Thyroid gland (tissue), 4 donors: ENCODE data around the gene N4BP2. TPM values are rescaled to one million over a fixed set of nuclear protein-coding genes. Genes with fewer than 3 reads are reported as not detected.
"Not testable (repeated sequence)": the region's sequence is repeated elsewhere in the genome, so short reads cannot be mapped to it uniquely, and the experiment has no call there.

ENCODE experiments used
- DNase-seq, 2 donors: peaks; one replicate each; pipeline ENCODE4 v3.0.0-alpha.2; 2019
- H3K27ac ChIP-seq, 3 donors: fragments of 200-600 bp; sonication (generic); 1 replicate in 2 of 3; 2 replicates in 1 of 3; pipeline ENCODE4 v1.5.1; 2016 to 2019; ENCODE audit warnings: mild to moderate bottlenecking in 1 of 3, moderate library complexity in 1 of 3
- H3K27me3 ChIP-seq: fragments of 200-600 bp; sonication (generic); one replicate; pipeline ENCODE4 v1.5.1; 2019
- H3K36me3 ChIP-seq, 2 donors: fragments of 200-600 bp; sonication (generic); one replicate each; pipeline ENCODE4 v1.5.1; 2016 to 2019
- H3K4me1 ChIP-seq, 2 donors: fragments of 200-600 bp; sonication (generic); one replicate each; pipeline ENCODE4 v1.5.1; 2017 to 2019
- H3K4me3 ChIP-seq, 3 donors: fragments of 200-600 bp; sonication (generic); replicated peaks in 1 of 3; 1 replicate in 2 of 3; 2 replicates in 1 of 3; pipeline ENCODE4 v1.5.1; 2016; ENCODE audit warnings: mild to moderate bottlenecking in 1 of 3
- H3K9me3 ChIP-seq: fragments of 200-600 bp; sonication (generic); one replicate; pipeline ENCODE4 v1.5.1; 2017
- CTCF ChIP-seq, 6 experiments: fragments of 200-600 bp in 3 of 6; fragments of 450-650 bp in 3 of 6; sonication (generic) in 3 of 6; IDR thresholded peaks; one replicate each; pipeline ENCODE4 v1.5.1; 2016 to 2019; ENCODE audit warnings: antibody characterized with exemption in 6 of 6, mild to moderate bottlenecking in 2 of 6, inconsistent platforms in 1 of 6, moderate library complexity in 1 of 6
- POLR2A ChIP-seq, 2 donors: fragments of 450-650 bp; IDR thresholded peaks; one replicate each; pipeline ENCODE4 v1.6.1; 2017; ENCODE audit warnings: antibody characterized with exemption in 2 of 2, mild to moderate bottlenecking in 2 of 2, moderate library complexity in 1 of 2
- WGBS, 2 donors: methylation state at CpG; one replicate each; pipeline ENCODE4 v1.1.5; 2017; 5-methylcytosine and 5-hydroxymethylcytosine counted together
- intact Hi-C: fragments of 100-400 bp; cut with DNase I; formaldehyde crosslinking; loops from one replicate; pipeline ENCODE4 v1.15.1; 2023
- total RNA-seq, 4 donors: library from RNA; depleted of rRNA; stranded (reverse); fragments of >200 nt; gene quantifications; one replicate each; pipeline ENCODE4 v1.2.3, GENCODE V29; 2016

Gene N4BP2
- total RNA-seq, 4 donors from 2014 or later: 20.4 to 37.4 (median 25.5) TPM

DNA sequence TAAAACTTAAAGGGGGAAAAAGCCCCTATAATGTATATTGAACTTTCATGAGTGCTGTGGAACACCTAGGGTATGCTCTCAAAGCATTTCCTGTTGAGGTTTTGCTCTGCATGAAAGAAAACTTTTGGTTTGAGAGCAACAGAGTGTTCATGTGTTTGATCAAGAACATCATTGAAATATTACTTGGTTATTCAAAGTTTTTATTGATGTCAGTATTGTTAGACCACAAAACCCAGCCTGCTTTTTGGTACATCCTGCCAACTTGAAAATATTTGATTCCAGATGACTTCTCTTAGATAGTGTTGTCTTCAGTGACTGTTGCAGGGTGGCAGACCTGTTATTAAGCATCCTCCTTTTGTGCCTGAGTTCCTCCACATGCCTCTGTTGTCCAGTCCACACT, 68.0 kb downstream of the N4BP2 start:
- DNase-seq: no peak
- intact Hi-C loops: no loop called here
- Histone ChIP-seq H3K27ac (no peak overlapping the region), H3K4me1 (no peaks in the 10 kb centered on the region), H3K9me3 (no peaks in the 10 kb centered on the region), H3K4me3 (no peak overlapping the region), H3K27me3 (no peaks in the 10 kb centered on the region), H3K36me3 (no peaks in the 10 kb centered on the region)
- TF ChIP-seq CTCF (IDR thresholded peaks at IDR 0.05) (no peak), POLR2A (IDR thresholded peaks at IDR 0.05) (no peak)

DNA sequence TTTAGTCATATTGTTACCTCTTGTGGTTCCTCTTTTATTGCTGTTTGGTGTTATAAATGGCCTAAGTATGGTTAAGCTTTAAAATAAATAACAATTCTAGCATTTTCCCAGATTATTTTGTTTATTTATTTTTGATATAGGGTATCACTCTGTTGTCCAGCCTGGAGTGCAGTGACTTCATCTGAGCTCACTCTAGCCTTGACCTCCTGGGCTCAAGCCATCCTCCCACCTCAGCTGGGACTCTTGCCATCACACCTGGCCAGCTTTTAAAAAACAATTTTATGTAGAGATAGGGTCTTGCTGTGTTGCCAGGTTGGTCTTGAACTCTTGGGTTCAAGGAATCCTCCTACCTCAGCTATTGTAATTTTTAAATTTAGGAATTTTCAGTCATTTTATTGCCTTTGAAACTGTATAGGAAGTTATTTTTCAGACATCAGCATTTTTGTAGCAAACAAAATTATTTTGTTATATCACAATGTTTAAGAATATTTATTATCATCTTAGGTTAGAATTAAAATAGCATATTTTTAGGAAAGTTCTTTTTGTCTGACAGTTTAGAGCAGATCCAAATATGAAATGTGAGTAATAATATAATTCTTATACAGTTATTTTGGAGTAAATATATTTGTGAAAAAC, 73.9 kb downstream of the N4BP2 start:
- DNase-seq: no peak
- Histone ChIP-seq H3K9me3 (no peaks in the 10 kb centered on the region), H3K36me3 (no peaks in the 10 kb centered on the region), H3K4me3 (no peak overlapping the region), H3K27me3 (no peaks in the 10 kb centered on the region), H3K4me1 (peaks cover 3 to 10% of the 10 kb centered on the region in 2 donors), H3K27ac (peak overlapping the region in 2 of 3 donors; percentile 29 to 32)
- intact Hi-C loops: no loop called here
- no peak for TF ChIP-seq POLR2A (IDR thresholded peaks at IDR 0.05)
- TF ChIP-seq CTCF (IDR thresholded peaks at IDR 0.05): no peak

- intact Hi-C loops: no loop called here
Observed at GRCh38 chr4:40132816-40133215, 76.2 kb downstream of the N4BP2 start.

GRCh38 chr4:40134206-40134917, 77.7 kb downstream of the N4BP2 start:
- Histone ChIP-seq H3K27ac (no peak overlapping the region), H3K4me3 (no peak overlapping the region), H3K27me3 (no peaks in the 10 kb centered on the region), H3K4me1 (peaks cover 3 to 10% of the 10 kb centered on the region in 2 donors), H3K36me3 (no peaks in the 10 kb centered on the region), H3K9me3 (no peaks in the 10 kb centered on the region)
- intact Hi-C loops: no loop called here
- TF ChIP-seq CTCF (IDR thresholded peaks at IDR 0.05) (no peak), POLR2A (IDR thresholded peaks at IDR 0.05) (no peak)
- no peak for DNase-seq
- WGBS, 2 donors: 76 to 100% methylated on average over 1 of the region's 1 CpG

More at GRCh38 chr4:40132816-40133215, 76.2 kb downstream of the N4BP2 start:
- WGBS, 2 donors: 67 to 83% methylated on average over 1 of the region's 1 CpG
- Histone ChIP-seq H3K36me3 (no peaks in the 10 kb centered on the region), H3K4me1 (peaks cover 3 to 10% of the 10 kb centered on the region in 2 donors), H3K9me3 (no peaks in the 10 kb centered on the region), H3K4me3 (no peak overlapping the region), H3K27me3 (no peaks in the 10 kb centered on the region), H3K27ac (peak overlapping the region; percentile 10 to 49 (median 27))
- TF ChIP-seq POLR2A (IDR thresholded peaks at IDR 0.05) (no peak), CTCF (IDR thresholded peaks at IDR 0.05) (no peak)
- peak; percentile 57 to 59 for DNase-seq

DNA sequence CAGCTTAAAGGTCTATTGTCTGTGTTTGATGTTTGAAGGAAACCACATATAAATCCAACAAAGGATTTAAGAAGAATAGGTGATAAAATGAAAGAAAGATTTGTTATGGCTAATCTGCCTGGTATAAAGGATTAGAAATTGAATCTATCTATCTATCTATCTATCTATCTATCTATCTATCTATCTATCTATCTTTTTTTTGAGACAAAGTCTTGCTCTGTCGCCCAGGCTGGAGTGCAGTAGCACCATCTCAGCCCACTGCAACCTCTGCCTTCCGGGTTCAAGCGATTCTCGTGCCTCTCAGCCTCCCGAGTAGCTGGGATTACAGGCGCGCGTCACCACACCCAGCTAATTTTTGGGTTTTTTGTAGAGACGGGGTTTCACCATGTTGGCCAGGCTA, 79.6 kb downstream of the N4BP2 start:
- H3K9me3 ChIP-seq, H3K36me3 ChIP-seq, H3K4me3 ChIP-seq, H3K27ac ChIP-seq, H3K27me3 ChIP-seq, DNase-seq, intact Hi-C loops: not testable (repeated sequence)
- peaks cover 7 to 13% of the 10 kb centered on the region in 2 donors for H3K4me1 ChIP-seq
- 87 to 90% methylated on average over 9 of the region's 9 CpGs for WGBS, 2 donors
